ENCODE measurements around the gene ACACA. TPM values are rescaled to one million over a fixed set of nuclear protein-coding genes. Genes with fewer than 3 reads are reported as not detected.

Gene ACACA
- total and polyA plus RNA-seq, 9 of the 15 experiments (the other 6 are each of a cell fraction or from before 2014, with no cell fraction given) = 35.9 to 135 (median 88.4) TPM

DNA sequence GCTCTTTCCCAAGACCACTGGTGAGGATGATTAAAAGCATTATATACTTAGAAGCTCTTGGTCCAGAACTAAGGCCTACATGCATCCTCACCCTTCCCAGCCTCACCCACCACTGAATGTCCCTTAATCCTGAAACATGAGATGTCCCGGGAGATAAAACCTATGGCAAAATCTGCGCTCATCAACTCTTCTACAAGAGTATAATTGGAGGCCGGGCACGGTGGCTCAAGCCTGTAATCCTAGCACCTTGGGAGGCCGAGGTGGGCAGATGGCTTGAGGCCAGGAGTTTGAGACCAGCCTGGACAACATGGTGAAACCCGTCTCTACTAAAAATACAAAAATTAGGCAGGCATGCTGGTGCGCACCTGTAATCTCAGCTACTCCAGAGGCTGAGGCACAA, 13.3 kb downstream of the ACACA start:
- POLR2A ChIA-PET = no interaction called here
- no peaks in the 10 kb centered on the region for H3K36me3 ChIP-seq (ENCODE audit: control insufficient read depth, insufficient read depth, low read length)
- no peaks in the 10 kb centered on the region for H3K27me3 ChIP-seq (ENCODE audit: control insufficient read depth in 2 of 2, insufficient read depth in 2 of 2, low read length in 2 of 2)
- H3K9ac ChIP-seq (ENCODE audit: insufficient read depth in 1 of 2, low read depth in 2 of 2, low read length in 2 of 2) = no peak overlapping the region
- H3K9me3 ChIP-seq (replicated peaks; ENCODE audit: control insufficient read depth, insufficient read depth, low read depth, low read length) = no peaks in the 10 kb centered on the region
- FAIRE-seq (no peak), ATAC-seq (no peak), DNase-seq (ENCODE audit: extremely low read depth in 1 of 4, low spot score in 3 of 4) (no peak)
- 59% methylated on average over 7 of the region's 7 CpGs for WGBS (ENCODE audit: insufficient coverage, low coverage, missing lambda C conversion rate)
- H3K79me2 ChIP-seq (ENCODE audit: control insufficient read depth, insufficient read depth, low read length) = no peaks in the 10 kb centered on the region
- H3K4me1 ChIP-seq (replicated peaks in 1 of 2; ENCODE audit: control insufficient read depth in 2 of 2, insufficient read depth in 2 of 2, low read length in 2 of 2) = no peaks in the 10 kb centered on the region
- H4K20me1 ChIP-seq (replicated peaks; ENCODE audit: control insufficient read depth, insufficient read depth, low read length) = no peaks in the 10 kb centered on the region
- CTCF ChIA-PET (ENCODE audit: low intra/inter-chr PET ratio) = no interaction called here
- no peak overlapping the region for H2AFZ ChIP-seq (ENCODE audit: low read depth, low read length)
- H3K27ac ChIP-seq (ENCODE audit: extremely low read depth, low read depth, low read length) = no peak overlapping the region
- H3K4me3 ChIP-seq = no peak overlapping the region
- no peaks in the 10 kb centered on the region for H3K9me1 ChIP-seq (ENCODE audit: control insufficient read depth, insufficient read depth, low read length)
- no peak overlapping the region for H3K4me2 ChIP-seq (ENCODE audit: insufficient read depth, low read length)
- intact Hi-C loops (cut with micrococcal nuclease) = no loop called here
- in situ Hi-C loops (cut with MboI) = no loop called here
- no TSS peak for BruUV-seq (replicated peaks)
- TF ChIP-seq SAFB (IDR thresholded peaks at IDR 0.05; ENCODE audit: borderline replicate concordance, low read depth, low read length) = no peak
- TF ChIP-seq SMAD3 (CRISPR knock-in tag; conservative IDR thresholded peaks at IDR 0.05) = no peak
- no peak for TF ChIP-seq CBX2 (IDR thresholded peaks at IDR 0.05; ENCODE audit: insufficient read depth, low read length, poor library complexity, severe bottlenecking)
- TF ChIP-seq, protein P1, sequence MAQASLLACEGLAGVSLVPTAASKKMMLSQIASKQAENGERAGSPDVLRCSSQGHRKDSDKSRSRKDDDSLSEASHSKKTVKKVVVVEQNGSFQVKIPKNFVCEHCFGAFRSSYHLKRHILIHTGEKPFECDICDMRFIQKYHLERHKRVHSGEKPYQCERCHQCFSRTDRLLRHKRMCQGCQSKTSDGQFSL (CRISPR knock-in tag; IDR thresholded peaks at IDR 0.05) = no peak
- TF ChIP-seq, protein P1 (tag; IDR thresholded peaks at IDR 0.05) = no peak
- TF ChIP-seq AFF1 (IDR thresholded peaks at IDR 0.05; ENCODE audit: low read depth in 1 of 2, partially characterized antibody in 2 of 2) = no peak
- TF ChIP-seq NR2C1 (IDR thresholded peaks at IDR 0.05) = no peak
- TF ChIP-seq NR2C1 (tag; IDR thresholded peaks at IDR 0.05) = no peak
- no peak for TF ChIP-seq RBM39 (optimal IDR thresholded peaks at IDR 0.05; ENCODE audit: low read depth, low read length)
- TF ChIP-seq CTBP1 (IDR thresholded peaks at IDR 0.05; ENCODE audit: borderline replicate concordance) = no peak
- no peak for TF ChIP-seq MBD2 (IDR thresholded peaks at IDR 0.05; ENCODE audit: borderline replicate concordance, low read depth)
- TF ChIP-seq ZNF354B (CRISPR knock-in tag; IDR thresholded peaks at IDR 0.05) = no peak
- TF ChIP-seq, protein P2, sequence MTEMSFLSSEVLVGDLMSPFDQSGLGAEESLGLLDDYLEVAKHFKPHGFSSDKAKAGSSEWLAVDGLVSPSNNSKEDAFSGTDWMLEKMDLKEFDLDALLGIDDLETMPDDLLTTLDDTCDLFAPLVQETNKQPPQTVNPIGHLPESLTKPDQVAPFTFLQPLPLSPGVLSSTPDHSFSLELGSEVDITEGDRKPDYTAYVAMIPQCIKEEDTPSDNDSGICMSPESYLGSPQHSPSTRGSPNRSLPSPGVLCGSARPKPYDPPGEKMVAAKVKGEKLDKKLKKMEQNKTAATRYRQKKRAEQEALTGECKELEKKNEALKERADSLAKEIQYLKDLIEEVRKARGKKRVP (CRISPR knock-in tag; IDR thresholded peaks at IDR 0.05) = no peak
- TF ChIP-seq, protein P3, sequence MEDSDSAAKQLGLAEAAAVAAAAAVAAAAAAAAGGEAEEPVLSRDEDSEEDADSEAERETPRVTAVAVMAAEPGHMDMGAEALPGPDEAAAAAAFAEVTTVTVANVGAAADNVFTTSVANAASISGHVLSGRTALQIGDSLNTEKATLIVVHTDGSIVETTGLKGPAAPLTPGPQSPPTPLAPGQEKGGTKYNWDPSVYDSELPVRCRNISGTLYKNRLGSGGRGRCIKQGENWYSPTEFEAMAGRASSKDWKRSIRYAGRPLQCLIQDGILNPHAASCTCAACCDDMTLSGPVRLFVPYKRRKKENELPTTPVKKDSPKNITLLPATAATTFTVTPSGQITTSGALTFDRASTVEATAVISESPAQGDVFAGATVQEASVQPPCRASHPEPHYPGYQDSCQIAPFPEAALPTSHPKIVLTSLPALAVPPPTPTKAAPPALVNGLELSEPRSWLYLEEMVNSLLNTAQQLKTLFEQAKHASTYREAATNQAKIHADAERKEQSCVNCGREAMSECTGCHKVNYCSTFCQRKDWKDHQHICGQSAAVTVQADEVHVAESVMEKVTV (CRISPR knock-in tag; IDR thresholded peaks at IDR 0.05) = no peak
- TF ChIP-seq, protein P4, sequence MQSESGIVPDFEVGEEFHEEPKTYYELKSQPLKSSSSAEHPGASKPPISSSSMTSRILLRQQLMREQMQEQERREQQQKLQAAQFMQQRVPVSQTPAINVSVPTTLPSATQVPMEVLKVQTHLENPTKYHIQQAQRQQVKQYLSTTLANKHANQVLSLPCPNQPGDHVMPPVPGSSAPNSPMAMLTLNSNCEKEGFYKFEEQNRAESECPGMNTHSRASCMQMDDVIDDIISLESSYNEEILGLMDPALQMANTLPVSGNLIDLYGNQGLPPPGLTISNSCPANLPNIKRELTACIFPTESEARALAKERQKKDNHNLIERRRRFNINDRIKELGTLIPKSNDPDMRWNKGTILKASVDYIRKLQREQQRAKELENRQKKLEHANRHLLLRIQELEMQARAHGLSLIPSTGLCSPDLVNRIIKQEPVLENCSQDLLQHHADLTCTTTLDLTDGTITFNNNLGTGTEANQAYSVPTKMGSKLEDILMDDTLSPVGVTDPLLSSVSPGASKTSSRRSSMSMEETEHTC (IDR thresholded peaks at IDR 0.05) = no peak

Data from K562 (cell line).